Measurements from ENCODE around the gene RPL4.
A peak's percentile ranks its signal among the peaks of the same experiment; 100 is the strongest.
"Not testable (repeated sequence)": the region's sequence is repeated elsewhere in the genome, so short reads cannot be mapped to it uniquely, and the experiment has no call there.

RPL4 gene

DNA sequence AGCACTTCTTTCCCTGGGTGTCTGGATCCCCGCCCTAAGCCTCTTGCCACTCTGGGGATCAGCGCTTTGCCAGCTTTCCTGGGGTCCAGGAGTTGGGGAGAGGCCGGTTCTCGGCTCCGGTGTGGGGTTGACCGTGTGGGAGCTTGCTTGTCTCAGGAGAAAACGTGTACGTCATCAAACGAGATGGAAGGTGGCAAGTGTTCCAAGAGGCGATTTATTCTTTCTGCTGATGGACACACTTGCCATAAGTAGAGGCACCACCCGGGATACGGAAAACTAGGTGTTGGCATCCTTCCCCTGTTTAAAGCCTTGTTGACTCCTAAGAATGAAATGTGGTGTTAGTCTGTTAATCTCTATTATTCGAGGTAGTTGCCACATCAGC lies 766 bp upstream of the RPL4 start:
- peak overlapping the region; percentile 86 for H2AFZ ChIP-seq (ENCODE audit: low read depth, low read length)
- peak overlapping the region; percentile 76 for H3K9ac ChIP-seq (ENCODE audit: low read depth, low read length)
- H3K4me2 ChIP-seq (ENCODE audit: insufficient read depth, low read length), result peak overlapping the region; percentile 71
- ATAC-seq (ENCODE audit: insufficient read depth, low read depth) (no peak), DNase-seq (no peak)
- H3K36me3 ChIP-seq (ENCODE audit: insufficient read depth, low read length), result peaks cover 43% of the 10 kb centered on the region
- peaks cover 16% of the 10 kb centered on the region for H4K20me1 ChIP-seq (ENCODE audit: insufficient read depth, low read length)
- no peaks in the 10 kb centered on the region for H3K9me3 ChIP-seq (ENCODE audit: insufficient read depth, low read length, severe bottlenecking)
- TF ChIP-seq EZH2 (IDR thresholded peaks at IDR 0.05; ENCODE audit: borderline replicate concordance, low read depth, low read length, severe bottlenecking), result no peak
- TF ChIP-seq, protein P1, sequence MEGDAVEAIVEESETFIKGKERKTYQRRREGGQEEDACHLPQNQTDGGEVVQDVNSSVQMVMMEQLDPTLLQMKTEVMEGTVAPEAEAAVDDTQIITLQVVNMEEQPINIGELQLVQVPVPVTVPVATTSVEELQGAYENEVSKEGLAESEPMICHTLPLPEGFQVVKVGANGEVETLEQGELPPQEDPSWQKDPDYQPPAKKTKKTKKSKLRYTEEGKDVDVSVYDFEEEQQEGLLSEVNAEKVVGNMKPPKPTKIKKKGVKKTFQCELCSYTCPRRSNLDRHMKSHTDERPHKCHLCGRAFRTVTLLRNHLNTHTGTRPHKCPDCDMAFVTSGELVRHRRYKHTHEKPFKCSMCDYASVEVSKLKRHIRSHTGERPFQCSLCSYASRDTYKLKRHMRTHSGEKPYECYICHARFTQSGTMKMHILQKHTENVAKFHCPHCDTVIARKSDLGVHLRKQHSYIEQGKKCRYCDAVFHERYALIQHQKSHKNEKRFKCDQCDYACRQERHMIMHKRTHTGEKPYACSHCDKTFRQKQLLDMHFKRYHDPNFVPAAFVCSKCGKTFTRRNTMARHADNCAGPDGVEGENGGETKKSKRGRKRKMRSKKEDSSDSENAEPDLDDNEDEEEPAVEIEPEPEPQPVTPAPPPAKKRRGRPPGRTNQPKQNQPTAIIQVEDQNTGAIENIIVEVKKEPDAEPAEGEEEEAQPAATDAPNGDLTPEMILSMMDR (IDR thresholded peaks at IDR 0.05; ENCODE audit: borderline replicate concordance, extremely low read depth, low read length, poor library complexity, severe bottlenecking), result no peak
- peaks cover 44% of the 10 kb centered on the region for H3K4me1 ChIP-seq (ENCODE audit: insufficient read depth, low read length)
- H3K4me3 ChIP-seq (ENCODE audit: low read depth in 1 of 2, low read length in 2 of 2), result peak overlapping the region; percentile 80 to 83; a peak in 3 of 4 replicates
- H3K27ac ChIP-seq (ENCODE audit: low read length), result peak overlapping the region; percentile 95
- H3K27me3 ChIP-seq (ENCODE audit: insufficient read depth, low read length, poor library complexity), result no peaks in the 10 kb centered on the region
- peaks cover 83% of the 10 kb centered on the region for H3K79me2 ChIP-seq (ENCODE audit: insufficient read depth, low read length)

GRCh38 chr15:66503780-66504562 lies 684 bp downstream of the RPL4 start:
- peaks cover 44% of the 10 kb centered on the region for H3K4me1 ChIP-seq (ENCODE audit: insufficient read depth, low read length)
- no peak for DNase-seq
- H3K4me3 ChIP-seq (ENCODE audit: low read depth in 1 of 2, low read length in 2 of 2), result peak overlapping the region; percentile 80 to 83
- ATAC-seq (ENCODE audit: insufficient read depth, low read depth), result no peak
- no peak for TF ChIP-seq EZH2 (IDR thresholded peaks at IDR 0.05; ENCODE audit: borderline replicate concordance, low read depth, low read length, severe bottlenecking)
- TF ChIP-seq, protein P1 (IDR thresholded peaks at IDR 0.05; ENCODE audit: borderline replicate concordance, extremely low read depth, low read length, poor library complexity, severe bottlenecking), result no peak
- no peaks in the 10 kb centered on the region for H3K9me3 ChIP-seq (ENCODE audit: insufficient read depth, low read length, severe bottlenecking)
- peaks cover 53% of the 10 kb centered on the region for H3K36me3 ChIP-seq (ENCODE audit: insufficient read depth, low read length)
- peak overlapping the region; percentile 71 for H3K4me2 ChIP-seq (ENCODE audit: insufficient read depth, low read length)
- H3K27me3 ChIP-seq (ENCODE audit: insufficient read depth, low read length, poor library complexity), result no peaks in the 10 kb centered on the region
- peak overlapping the region; percentile 86 for H2AFZ ChIP-seq (ENCODE audit: low read depth, low read length)
- peak overlapping the region; percentile 76 for H3K9ac ChIP-seq (ENCODE audit: low read depth, low read length)
- peaks cover 82% of the 10 kb centered on the region for H3K79me2 ChIP-seq (ENCODE audit: insufficient read depth, low read length)
- peaks cover 20% of the 10 kb centered on the region for H4K20me1 ChIP-seq (ENCODE audit: insufficient read depth, low read length)
- H3K27ac ChIP-seq (ENCODE audit: low read length), result peak overlapping the region; percentile 95

DNA sequence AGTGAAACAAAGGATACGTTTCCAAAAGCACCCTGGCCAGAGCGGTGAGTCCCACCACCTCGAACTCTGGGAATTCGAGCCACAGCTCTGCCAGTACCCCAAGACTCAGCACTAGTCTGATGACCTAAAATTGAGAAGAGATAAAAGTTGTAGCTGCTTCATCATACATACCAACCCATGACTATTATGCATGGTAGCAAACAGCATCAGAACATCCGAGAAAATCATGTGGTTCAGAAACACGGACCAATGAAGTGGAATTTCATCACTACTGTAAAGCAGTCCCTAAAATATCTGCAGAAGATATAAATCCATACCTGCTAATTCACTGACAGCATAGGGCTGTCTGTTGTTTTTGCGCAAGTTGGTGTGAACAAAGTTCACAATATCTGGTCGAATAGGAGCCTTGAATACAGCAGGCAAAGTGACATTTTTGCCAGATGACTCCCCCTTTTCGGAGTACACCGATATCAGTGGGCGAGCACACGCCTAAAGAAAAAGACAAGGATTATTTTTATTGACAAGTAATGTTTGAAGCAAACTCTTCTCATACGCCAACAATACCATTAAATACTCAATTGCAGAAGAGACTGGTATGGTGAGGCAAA lies 1.5 kb downstream of the RPL4 start:
- peaks cover 20% of the 10 kb centered on the region for H4K20me1 ChIP-seq (ENCODE audit: insufficient read depth, low read length)

DNA sequence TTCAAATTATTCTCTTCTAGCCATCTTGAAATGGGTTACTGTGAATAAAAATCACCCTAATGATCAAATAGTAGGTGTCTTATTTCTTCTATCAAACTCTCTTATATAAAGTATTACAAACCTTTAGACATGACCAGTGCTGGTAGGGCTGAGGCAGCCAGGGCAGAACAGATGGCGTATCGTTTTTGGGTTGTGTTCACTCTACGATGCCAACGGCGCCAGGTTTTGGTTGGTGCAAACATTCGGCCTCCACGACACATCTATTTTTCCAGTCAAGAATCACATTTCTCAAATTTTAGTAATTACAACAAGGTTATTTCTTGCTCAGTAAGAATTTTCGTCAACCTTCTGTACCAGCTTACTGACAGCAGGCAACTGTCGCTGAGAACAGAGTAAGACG lies 2.2 kb downstream of the RPL4 start:
- H4K20me1 ChIP-seq (ENCODE audit: insufficient read depth, low read length), result peaks cover 20% of the 10 kb centered on the region
- H3K27me3 ChIP-seq (ENCODE audit: insufficient read depth, low read length, poor library complexity), result no peaks in the 10 kb centered on the region
- peak overlapping the region in 1 of 2 experiments; percentile 83; a peak in 1 of 4 replicates for H3K4me3 ChIP-seq (ENCODE audit: low read depth in 1 of 2, low read length in 2 of 2)
- H3K27ac ChIP-seq (ENCODE audit: low read length), result no peak overlapping the region
- no peaks in the 10 kb centered on the region for H3K9me3 ChIP-seq (ENCODE audit: insufficient read depth, low read length, severe bottlenecking)
- ATAC-seq (ENCODE audit: insufficient read depth, low read depth), result no peak
- peaks cover 69% of the 10 kb centered on the region for H3K79me2 ChIP-seq (ENCODE audit: insufficient read depth, low read length)
- H3K9ac ChIP-seq (ENCODE audit: low read depth, low read length), result peak overlapping the region; percentile 76; the same call in 1 of the 2 replicates
- TF ChIP-seq, protein P1 (IDR thresholded peaks at IDR 0.05; ENCODE audit: borderline replicate concordance, extremely low read depth, low read length, poor library complexity, severe bottlenecking), result no peak
- no peak for TF ChIP-seq EZH2 (IDR thresholded peaks at IDR 0.05; ENCODE audit: borderline replicate concordance, low read depth, low read length, severe bottlenecking)
- peaks cover 41% of the 10 kb centered on the region for H3K4me1 ChIP-seq (ENCODE audit: insufficient read depth, low read length)
- peak overlapping the region; percentile 71; the same call in 1 of the 2 replicates for H3K4me2 ChIP-seq (ENCODE audit: insufficient read depth, low read length)
- no peak for DNase-seq
- no peak overlapping the region for H2AFZ ChIP-seq (ENCODE audit: low read depth, low read length)
- peaks cover 66% of the 10 kb centered on the region for H3K36me3 ChIP-seq (ENCODE audit: insufficient read depth, low read length)

More for the DNA sequence above, 1.5 kb downstream of the RPL4 start:
- H3K27me3 ChIP-seq (ENCODE audit: insufficient read depth, low read length, poor library complexity); DNase-seq; H2AFZ ChIP-seq (ENCODE audit: low read depth, low read length); ATAC-seq (ENCODE audit: insufficient read depth, low read depth); H3K9me3 ChIP-seq (ENCODE audit: insufficient read depth, low read length, severe bottlenecking): not testable (repeated sequence)
- H3K4me1 ChIP-seq (ENCODE audit: insufficient read depth, low read length), result peaks cover 40% of the 10 kb centered on the region
- H3K27ac ChIP-seq (ENCODE audit: low read length), result peak overlapping the region; percentile 24; the same call in 1 of the 2 replicates
- H3K4me3 ChIP-seq (ENCODE audit: low read depth in 1 of 2, low read length in 2 of 2), result peak overlapping the region; percentile 80 to 83; a peak in 3 of 4 replicates
- H3K9ac ChIP-seq (ENCODE audit: low read depth, low read length), result peak overlapping the region; percentile 76
- peaks cover 61% of the 10 kb centered on the region for H3K36me3 ChIP-seq (ENCODE audit: insufficient read depth, low read length)
- H3K4me2 ChIP-seq (ENCODE audit: insufficient read depth, low read length), result peak overlapping the region; percentile 71
- H3K79me2 ChIP-seq (ENCODE audit: insufficient read depth, low read length), result peaks cover 75% of the 10 kb centered on the region

DNA sequence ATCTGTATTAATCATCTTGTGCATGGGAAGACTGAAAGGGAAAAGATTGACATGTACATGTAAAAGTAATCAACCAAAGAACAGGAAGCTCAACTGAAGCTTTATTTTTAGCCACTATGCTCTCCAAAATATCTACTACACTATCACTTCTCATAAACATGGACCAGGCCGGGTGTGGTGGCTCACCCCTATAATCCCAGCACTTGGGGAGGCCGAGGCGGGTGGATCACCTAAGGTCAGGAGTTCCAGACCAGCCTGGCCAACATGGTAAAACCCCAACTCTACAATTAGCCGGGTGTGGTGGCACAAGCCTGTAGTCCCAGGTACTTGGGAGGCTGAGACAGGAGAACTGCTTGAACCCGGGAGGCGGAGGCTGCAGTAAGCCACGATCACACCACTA lies 4.3 kb downstream of the RPL4 start:
- not testable (repeated sequence) for ATAC-seq (ENCODE audit: insufficient read depth, low read depth); H3K9ac ChIP-seq (ENCODE audit: low read depth, low read length); H3K9me3 ChIP-seq (ENCODE audit: insufficient read depth, low read length, severe bottlenecking); DNase-seq; H3K4me2 ChIP-seq (ENCODE audit: insufficient read depth, low read length); H3K27me3 ChIP-seq (ENCODE audit: insufficient read depth, low read length, poor library complexity); H3K27ac ChIP-seq (ENCODE audit: low read length); H3K4me3 ChIP-seq (ENCODE audit: low read depth in 1 of 2, low read length in 2 of 2); H2AFZ ChIP-seq (ENCODE audit: low read depth, low read length)
- Histone ChIP-seq H3K36me3 (ENCODE audit: insufficient read depth, low read length) (peaks cover 78% of the 10 kb centered on the region), H4K20me1 (ENCODE audit: insufficient read depth, low read length) (peaks cover 20% of the 10 kb centered on the region), H3K4me1 (ENCODE audit: insufficient read depth, low read length) (peaks cover 42% of the 10 kb centered on the region), H3K79me2 (ENCODE audit: insufficient read depth, low read length) (peaks cover 69% of the 10 kb centered on the region)

Data from DND-41 (cell line).